Panc1 (cell line): ENCODE results near the gene NRAS. TPM values are rescaled to one million over a fixed set of nuclear protein-coding genes. Genes with fewer than 3 reads are reported as not detected.

Experiments
- ATAC-seq: fragments of 200-7000 bp; cut with Tn5 transposase; 2 replicates; pipeline ENCODE4 v1.9.1; 2020; ENCODE audit warnings: mild to moderate bottlenecking, moderate library complexity
- BruUV-seq: library from RNA; stranded (reverse); fragments of 400-500 nt; replicated peaks from 2 replicates; lab custom pipeline; 2021; lab: Mats Ljungman, UMichigan
- CTCF ChIA-PET: fragments of 300-600 bp; sonication (Branson Sonifier 250); formaldehyde crosslinking; loops from one replicate; lab custom pipeline; 2022; ENCODE audit warnings: antibody characterized with exemption; lab: Charles Lee
- POLR2A ChIA-PET: fragments of 300-600 bp; sonication (Branson Sonifier 250); formaldehyde crosslinking; loops from one replicate; lab custom pipeline; 2022; ENCODE audit warnings: antibody characterized with exemption; lab: Charles Lee
- DNase-seq: peaks from one replicate; pipeline ENCODE4 v3.0.0-alpha.2; 2010; ENCODE audit warnings: low read depth, low spot score
- H3K27ac ChIP-seq: 2 replicates; pipeline ENCODE4 v1.5.1; 2011; ENCODE audit warnings: mild to moderate bottlenecking, low read length, inconsistent platforms
- H3K27me3 ChIP-seq: fragments of 200-500 bp; sonication (Bioruptor generic); 2 replicates; pipeline ENCODE4 v1.6.0; 2014; ENCODE audit warnings: low read length, inconsistent platforms; ENCODE audit not compliant: control insufficient read depth, insufficient read depth
- H3K36me3 ChIP-seq: fragments of 200-500 bp; sonication (Bioruptor generic); 2 replicates; pipeline ENCODE4 v1.5.1; 2014; ENCODE audit warnings: inconsistent platforms, mild to moderate bottlenecking, low read length, moderate library complexity; ENCODE audit not compliant: control insufficient read depth, insufficient read depth
- H3K4me1 ChIP-seq: 2 replicates; pipeline ENCODE4 v1.5.1; 2011; ENCODE audit warnings: inconsistent platforms, mild to moderate bottlenecking, low read length, moderate library complexity; ENCODE audit not compliant: control insufficient read depth, insufficient read depth
- H3K4me3 ChIP-seq, 2 experiments: 2 replicates each; pipeline ENCODE4 v1.5.1; 2011 to 2012; ENCODE audit warnings: low read depth in 2 of 2, low read length in 2 of 2, mild to moderate bottlenecking in 2 of 2, inconsistent platforms in 1 of 2, moderate library complexity in 1 of 2
- H3K9me3 ChIP-seq: fragments of 200-500 bp; sonication (Bioruptor generic); 2 replicates; pipeline ENCODE4 v1.5.1; 2014; ENCODE audit warnings: low read depth, mild to moderate bottlenecking, inconsistent platforms, low read length, moderate library complexity; ENCODE audit not compliant: control insufficient read depth, insufficient read depth
- CTCF ChIP-seq: fragments of 450-650 bp; IDR thresholded peaks from 2 replicates; pipeline ENCODE4 v1.5.1; 2017; ENCODE audit warnings: mild to moderate bottlenecking
- POLR2AphosphoS5 ChIP-seq: IDR thresholded peaks from 2 replicates; pipeline ENCODE4 v1.6.1; 2012; ENCODE audit warnings: mild to moderate bottlenecking, low read depth, low read length, moderate library complexity
- SIN3A ChIP-seq: IDR thresholded peaks from 2 replicates; pipeline ENCODE4 v1.6.1; 2012; ENCODE audit warnings: low read depth, mild to moderate bottlenecking, low read length, moderate library complexity, borderline replicate concordance; ENCODE audit not compliant: insufficient read depth
- TCF7L2 ChIP-seq: IDR thresholded peaks from 2 replicates; pipeline ENCODE4 v1.6.1; 2011; ENCODE audit warnings: mild to moderate bottlenecking, low read depth, low read length, inconsistent platforms
- in situ Hi-C: cut with HindIII; loops from 2 replicates; pipeline ENCODE4 v1.10.0; 2016; ENCODE audit warnings: low sequenced_read_pairs, low pct_unique_long_range_greater_than_20kb
- intact Hi-C: fragments of 100-400 bp; cut with micrococcal nuclease; formaldehyde crosslinking; loops from one replicate; pipeline ENCODE4 v1.10.0; 2022; ENCODE audit not compliant: unreplicated experiment
- total RNA-seq: library from RNA; stranded (reverse); gene quantifications from one replicate; pipeline ENCODE4 v1.2.1, GENCODE V29; 2021; ENCODE audit not compliant: unreplicated experiment
- TF ChIP-seq, protein P1 (sequence below), 2 experiments: IDR thresholded peaks; 2 replicates each; pipeline ENCODE4 v1.6.1; 2011 to 2012; ENCODE audit warnings: low read depth in 2 of 2, control low read depth in 1 of 2, low read length in 1 of 2, mild to moderate bottlenecking in 1 of 2, moderate library complexity in 1 of 2; ENCODE audit not compliant: insufficient read depth in 1 of 2

NRAS gene
- total RNA-seq, 1 experiment from 2014 or later: 50.2 TPM

DNA sequence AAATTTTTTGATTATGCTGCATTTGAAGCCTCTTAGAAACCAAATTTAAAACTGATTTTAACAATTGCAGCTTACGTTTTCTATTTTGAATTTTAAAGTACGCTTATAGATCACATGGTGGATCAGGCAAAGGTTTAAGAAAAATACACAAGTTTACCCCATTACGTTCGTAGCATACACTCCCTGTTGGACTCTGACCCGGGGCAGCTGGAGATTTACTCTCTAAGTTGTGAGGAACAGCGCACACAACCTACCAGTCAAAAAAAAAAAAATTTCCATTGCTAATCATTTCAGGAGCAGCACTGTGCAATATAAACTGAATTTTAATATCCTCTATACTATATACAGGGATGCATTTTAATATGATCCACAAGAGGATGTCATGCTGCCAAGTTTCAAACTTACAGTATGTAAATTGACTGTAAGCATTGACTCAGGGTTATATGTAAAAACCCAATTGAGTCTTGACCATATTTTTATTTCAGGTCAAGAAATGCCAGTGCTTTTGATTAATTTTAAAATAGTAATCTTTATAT, 20.8 kb upstream of the NRAS start:
- Histone ChIP-seq H3K4me3 (no peak overlapping the region), H3K36me3 (peaks cover 51% of the 10 kb centered on the region), H3K9me3 (no peaks in the 10 kb centered on the region), H3K27ac (no peak overlapping the region), H3K27me3 (no peaks in the 10 kb centered on the region), H3K4me1 (no peaks in the 10 kb centered on the region)
- ATAC-seq (no peak), DNase-seq (no peak)
- POLR2A ChIA-PET: interaction anchor here (0.6 kb wide), 1 partner anchor 7 kb away, joined by 3 read pairs; no protein-coding TSS in a partner anchor
- BruUV-seq: no TSS peak
- in situ Hi-C loops: no loop called here
- CTCF ChIA-PET: no interaction called here
- intact Hi-C loops: no loop called here
- TF ChIP-seq CTCF (no peak), TCF7L2 (no peak), POLR2AphosphoS5 (no peak), SIN3A (no peak)
- TF ChIP-seq, protein P1, sequence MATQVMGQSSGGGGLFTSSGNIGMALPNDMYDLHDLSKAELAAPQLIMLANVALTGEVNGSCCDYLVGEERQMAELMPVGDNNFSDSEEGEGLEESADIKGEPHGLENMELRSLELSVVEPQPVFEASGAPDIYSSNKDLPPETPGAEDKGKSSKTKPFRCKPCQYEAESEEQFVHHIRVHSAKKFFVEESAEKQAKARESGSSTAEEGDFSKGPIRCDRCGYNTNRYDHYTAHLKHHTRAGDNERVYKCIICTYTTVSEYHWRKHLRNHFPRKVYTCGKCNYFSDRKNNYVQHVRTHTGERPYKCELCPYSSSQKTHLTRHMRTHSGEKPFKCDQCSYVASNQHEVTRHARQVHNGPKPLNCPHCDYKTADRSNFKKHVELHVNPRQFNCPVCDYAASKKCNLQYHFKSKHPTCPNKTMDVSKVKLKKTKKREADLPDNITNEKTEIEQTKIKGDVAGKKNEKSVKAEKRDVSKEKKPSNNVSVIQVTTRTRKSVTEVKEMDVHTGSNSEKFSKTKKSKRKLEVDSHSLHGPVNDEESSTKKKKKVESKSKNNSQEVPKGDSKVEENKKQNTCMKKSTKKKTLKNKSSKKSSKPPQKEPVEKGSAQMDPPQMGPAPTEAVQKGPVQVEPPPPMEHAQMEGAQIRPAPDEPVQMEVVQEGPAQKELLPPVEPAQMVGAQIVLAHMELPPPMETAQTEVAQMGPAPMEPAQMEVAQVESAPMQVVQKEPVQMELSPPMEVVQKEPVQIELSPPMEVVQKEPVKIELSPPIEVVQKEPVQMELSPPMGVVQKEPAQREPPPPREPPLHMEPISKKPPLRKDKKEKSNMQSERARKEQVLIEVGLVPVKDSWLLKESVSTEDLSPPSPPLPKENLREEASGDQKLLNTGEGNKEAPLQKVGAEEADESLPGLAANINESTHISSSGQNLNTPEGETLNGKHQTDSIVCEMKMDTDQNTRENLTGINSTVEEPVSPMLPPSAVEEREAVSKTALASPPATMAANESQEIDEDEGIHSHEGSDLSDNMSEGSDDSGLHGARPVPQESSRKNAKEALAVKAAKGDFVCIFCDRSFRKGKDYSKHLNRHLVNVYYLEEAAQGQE (IDR thresholded peaks at IDR 0.05; ENCODE audit: insufficient read depth in 1 of 2, low read depth in 2 of 2, low read length in 1 of 2): no peak

DNA sequence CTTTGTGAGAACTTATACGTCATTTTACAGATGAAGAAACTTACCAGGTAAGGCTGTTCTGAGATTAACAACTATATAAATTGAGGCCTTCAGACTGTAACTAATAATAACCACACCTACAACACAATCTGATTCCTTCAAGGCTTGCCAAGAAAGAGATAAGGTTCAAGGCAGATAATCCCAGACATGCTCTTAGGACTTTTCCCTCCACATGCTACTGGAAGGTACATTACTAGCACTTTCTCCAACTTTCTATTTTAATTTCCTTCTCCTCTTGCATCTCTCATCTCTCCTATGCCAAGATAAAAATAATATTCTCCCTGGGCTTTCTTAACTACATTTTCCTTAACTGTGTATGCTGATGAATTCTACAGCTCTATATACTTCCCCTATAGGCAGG, 18.9 kb upstream of the NRAS start:
- intact Hi-C loops: no loop called here
- Histone ChIP-seq H3K9me3 (no peaks in the 10 kb centered on the region), H3K36me3 (peaks cover 64% of the 10 kb centered on the region), H3K4me3 (no peak overlapping the region), H3K4me1 (no peaks in the 10 kb centered on the region), H3K27ac (no peak overlapping the region), H3K27me3 (no peaks in the 10 kb centered on the region)
- BruUV-seq: no TSS peak
- ChIA-PET POLR2A (no interaction called here), CTCF (no interaction called here)
- no peak for TF ChIP-seq SIN3A
- ATAC-seq (no peak), DNase-seq (no peak)
- in situ Hi-C loops: no loop called here

DNA sequence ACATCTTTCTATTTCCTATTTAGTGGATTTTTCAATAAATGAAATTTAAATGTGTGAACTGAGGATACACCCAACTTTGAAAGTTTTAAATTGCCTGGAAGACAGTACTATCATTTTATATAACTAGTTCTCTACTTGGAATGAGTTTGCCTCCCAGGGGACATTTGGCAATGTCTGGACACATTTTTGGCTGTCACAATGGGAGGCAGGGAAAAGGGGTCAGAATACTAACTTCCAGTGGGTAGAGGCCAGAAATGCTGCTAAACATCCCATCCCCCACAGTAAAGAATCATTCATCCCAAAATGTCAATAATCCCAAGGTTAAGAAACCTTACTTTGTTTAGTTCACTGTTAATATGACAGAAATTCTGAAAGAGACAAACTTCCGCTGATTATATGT, 13.2 kb upstream of the NRAS start:
- no peaks in the 10 kb centered on the region for H3K27me3 ChIP-seq
- DNase-seq: no peak
- no peak overlapping the region for H3K27ac ChIP-seq
- ChIA-PET POLR2A (no interaction called here), CTCF (no interaction called here)
- H3K4me1 ChIP-seq: no peaks in the 10 kb centered on the region
- no peaks in the 10 kb centered on the region for H3K9me3 ChIP-seq
- peaks cover 56% of the 10 kb centered on the region for H3K36me3 ChIP-seq
- ATAC-seq: no peak
- intact Hi-C loops: no loop called here
- H3K4me3 ChIP-seq: no peak overlapping the region
- TF ChIP-seq CTCF: no peak
- TF ChIP-seq, protein P1 (IDR thresholded peaks at IDR 0.05; ENCODE audit: insufficient read depth in 1 of 2, low read depth in 2 of 2, low read length in 1 of 2): no peak
- TF ChIP-seq TCF7L2: no peak
- TF ChIP-seq SIN3A: no peak
- no peak for TF ChIP-seq POLR2AphosphoS5
- in situ Hi-C loops: no loop called here
- TSS peak; percentile 16 for BruUV-seq
